NCI-H1417 treated with DMSO at 0.1 percent for 48 hours (cell line): ENCODE data around the gene SLC6A18.

Experiments used
- DNase-seq: peaks from one replicate; lab custom pipeline; 2025; lab: John Stamatoyannopoulos, UW

The SLC6A18 gene

GRCh38 chr5:1186351-1187233 lies 38.6 kb upstream of the SLC6A18 start:
- DNase-seq = no peak

GRCh38 chr5:1187234-1187949 lies 37.8 kb upstream of the SLC6A18 start:
- no peak for DNase-seq

- DNase-seq = no peak
These were observed 37.2 kb upstream of the SLC6A18 start for GRCh38 chr5:1187950-1188334.

- no peak for DNase-seq
These were observed 36.7 kb upstream of the SLC6A18 start for GRCh38 chr5:1188464-1188863.

GRCh38 chr5:1189269-1189668 lies 35.9 kb upstream of the SLC6A18 start:
- DNase-seq = no peak

GRCh38 chr5:1190278-1190677 lies 34.9 kb upstream of the SLC6A18 start:
- no peak for DNase-seq

DNA sequence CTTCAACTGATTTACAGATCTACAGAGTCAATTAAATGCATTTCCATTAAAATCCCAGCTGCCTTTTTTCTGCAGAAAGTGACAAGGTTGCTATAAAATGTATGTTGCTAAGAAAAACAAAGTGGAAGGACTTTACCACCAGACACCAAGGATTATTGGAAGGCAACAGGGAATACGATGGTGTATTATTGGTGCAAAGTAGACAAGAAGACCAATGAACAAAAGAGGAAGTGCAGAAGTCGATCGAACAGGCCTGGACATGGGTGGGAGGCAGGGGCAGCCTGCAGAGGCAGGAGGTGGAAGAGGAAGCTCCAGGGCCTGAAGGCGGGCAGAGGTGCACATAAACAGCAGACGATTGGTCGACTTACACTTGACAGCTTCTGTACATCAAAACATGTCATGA lies 34.3 kb upstream of the SLC6A18 start:
- DNase-seq = no peak

DNA sequence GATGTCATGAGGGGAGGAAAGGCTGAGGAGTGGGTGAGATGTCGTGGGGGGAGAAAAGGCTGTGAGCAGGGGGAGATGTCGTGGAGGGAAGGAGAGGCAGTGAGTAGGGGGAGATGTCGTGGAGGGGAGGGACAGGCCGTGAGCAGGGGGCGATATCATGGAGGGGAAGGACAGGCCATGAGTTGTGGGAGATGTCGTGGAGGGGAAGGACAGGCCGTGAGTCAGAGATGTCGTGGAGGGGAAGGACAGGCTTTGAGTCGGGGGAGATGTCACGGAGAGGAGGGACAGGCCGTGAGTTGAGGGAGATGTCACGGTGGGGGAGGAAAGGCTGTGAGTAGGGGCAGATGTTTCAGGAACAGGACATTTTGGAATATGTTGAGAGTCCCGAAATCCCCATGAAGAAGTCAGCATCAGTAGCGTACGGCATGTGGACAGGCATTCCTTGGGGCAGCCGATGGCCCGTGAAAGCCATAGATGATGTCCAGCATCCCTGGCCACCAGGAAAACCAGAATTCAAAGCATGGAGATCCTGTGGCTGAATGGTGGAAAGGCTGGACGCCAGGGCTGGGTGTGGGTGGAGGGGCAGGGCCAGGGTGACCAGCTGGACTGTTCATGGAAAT lies 32.1 kb upstream of the SLC6A18 start:
- DNase-seq = no peak

GRCh38 chr5:1193591-1193985 lies 31.6 kb upstream of the SLC6A18 start:
- no peak for DNase-seq

GRCh38 chr5:1194378-1194777 lies 30.8 kb upstream of the SLC6A18 start:
- DNase-seq = no peak

DNA sequence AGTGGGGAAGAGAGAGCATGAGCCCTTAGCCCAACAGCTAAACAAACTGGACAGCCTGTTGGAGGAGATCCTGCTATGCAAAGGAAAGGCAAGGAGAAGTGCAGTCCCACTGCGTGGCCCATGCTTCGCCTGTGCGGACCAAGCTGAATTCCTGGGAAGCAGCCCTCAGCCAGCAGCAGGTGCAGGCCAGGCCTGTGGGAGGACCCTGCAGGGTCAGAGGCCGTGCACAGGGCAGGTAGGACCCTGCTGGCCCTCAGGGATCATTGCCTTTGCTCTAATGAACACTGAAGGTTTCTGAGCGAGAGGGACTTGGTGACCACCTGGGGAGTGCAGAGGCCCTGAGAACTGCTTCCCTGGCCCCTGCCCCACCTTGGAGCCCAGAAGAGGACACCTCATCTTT lies 29.7 kb upstream of the SLC6A18 start:
- no peak for DNase-seq

DNA sequence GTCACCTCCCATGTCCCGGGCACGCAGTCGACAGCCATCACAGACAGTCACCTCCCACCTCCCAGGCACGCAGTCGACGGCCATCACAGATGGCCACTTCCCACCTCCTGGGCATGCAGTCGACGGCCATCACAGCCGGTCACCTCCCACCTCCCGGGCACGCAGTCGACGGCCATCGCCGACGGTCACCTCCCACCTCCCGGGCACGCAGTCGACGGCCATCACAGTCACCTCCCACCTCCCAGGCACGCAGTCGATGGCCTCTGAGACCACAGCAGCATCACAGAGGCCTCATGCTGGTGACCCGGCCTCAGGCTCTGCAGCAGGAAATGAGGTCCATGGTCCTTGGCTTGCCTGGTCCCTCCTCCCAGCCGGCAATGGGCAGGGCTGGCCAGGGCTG lies 29.3 kb upstream of the SLC6A18 start:
- DNase-seq = no peak

- no peak for DNase-seq
These were observed 28.6 kb upstream of the SLC6A18 start for GRCh38 chr5:1196562-1196961.

DNA sequence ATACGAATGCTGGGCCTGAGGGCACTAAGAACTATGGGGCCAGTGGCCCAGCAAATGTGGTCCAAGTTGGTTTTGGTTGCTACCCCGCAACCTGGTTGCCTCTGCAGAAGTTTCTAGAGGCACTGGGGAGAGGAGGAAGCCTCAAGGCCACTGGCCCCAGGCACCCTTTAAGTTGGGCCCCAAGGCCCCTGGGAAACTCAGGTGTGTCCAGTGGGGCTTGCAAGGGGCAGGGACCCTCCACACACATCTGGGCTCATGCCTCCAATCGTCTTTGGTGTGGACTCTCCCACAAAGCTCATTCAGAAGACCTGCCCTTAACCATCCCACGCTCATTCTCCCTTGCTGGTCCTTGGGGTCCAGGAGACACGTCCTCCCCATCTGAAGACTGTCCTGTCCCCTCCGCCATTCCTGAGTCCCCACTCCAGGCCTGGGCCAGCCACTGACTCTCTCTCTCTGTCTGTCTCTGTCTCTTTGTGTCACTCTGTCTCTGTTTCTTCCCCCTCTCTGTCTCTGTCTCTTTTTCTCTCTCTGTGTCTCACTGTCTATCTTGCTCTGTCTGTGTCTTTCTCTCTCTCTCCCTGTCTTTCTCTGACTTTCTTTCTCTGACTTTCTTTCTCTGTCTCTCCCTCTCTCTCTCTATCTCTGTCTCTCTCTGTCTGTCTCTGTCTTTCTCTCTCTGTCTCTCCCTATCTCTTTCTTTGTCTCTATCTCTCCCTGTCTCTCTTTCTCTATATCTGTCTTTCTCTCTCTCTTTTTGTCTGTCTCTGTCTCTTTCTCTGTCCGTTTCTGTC lies 27.1 kb upstream of the SLC6A18 start:
- DNase-seq = no peak

DNA sequence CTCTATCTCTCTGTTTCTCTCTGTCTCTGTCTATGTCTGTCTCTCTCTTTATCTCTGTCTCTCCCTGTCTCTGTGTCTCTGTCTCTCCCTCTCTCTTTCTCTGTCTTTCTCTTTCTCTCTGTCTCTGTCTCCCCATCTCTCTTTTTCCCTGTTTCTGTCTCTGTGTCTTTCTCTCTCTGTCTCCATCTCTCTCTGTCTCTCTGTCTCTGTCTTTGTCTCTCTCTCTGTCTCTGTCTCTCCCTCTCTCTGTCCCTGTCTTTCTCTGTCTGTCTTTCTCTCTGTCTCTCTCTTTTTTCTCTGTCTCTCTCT lies 25.9 kb upstream of the SLC6A18 start:
- DNase-seq = no peak

- no peak for DNase-seq
These were observed 25.3 kb upstream of the SLC6A18 start for GRCh38 chr5:1199649-1200494.

DNA sequence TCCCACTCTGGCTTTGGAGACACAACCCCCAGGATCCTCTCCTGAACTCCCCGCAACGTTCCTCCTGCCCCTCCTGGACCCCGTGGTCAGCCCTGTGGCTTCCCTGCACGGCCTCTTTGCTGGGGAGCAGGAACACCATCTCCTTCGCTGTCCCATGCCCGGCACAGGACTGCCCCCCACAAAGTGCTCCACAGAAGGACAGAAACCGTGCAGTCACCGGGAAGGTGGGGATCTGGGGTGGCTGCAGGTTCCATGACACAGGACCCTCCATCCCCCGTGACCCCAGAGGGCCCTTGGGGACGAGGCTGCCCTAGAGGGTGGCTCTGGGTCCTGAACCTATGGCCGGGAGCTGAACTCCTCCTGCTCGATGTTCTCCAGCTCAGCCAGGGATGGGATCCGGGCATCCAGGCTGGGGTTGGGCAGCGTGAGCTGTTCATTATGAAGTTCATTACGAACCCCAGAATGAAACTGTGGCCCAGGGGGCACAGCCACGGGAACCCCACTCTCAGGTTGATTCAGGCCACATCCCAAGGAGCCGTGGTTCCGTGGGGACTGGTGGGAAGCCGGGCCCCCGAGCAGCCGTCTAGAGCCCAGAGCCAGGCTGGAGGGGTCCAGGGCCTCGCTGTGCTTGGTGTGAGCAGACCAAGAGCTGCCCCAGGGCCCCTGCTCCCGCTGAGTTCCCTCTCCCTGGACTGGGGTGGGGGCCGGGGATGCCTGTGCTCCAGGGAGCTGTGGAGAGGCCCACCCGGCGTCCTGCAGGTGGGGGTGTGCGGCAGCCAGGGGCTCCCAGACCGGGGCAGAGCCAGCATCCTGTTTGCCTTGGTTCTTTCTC lies 24.5 kb upstream of the SLC6A18 start:
- no peak for DNase-seq

- no peak for DNase-seq
These were observed 23.7 kb upstream of the SLC6A18 start, which contains the start of gene SLC6A19 for GRCh38 chr5:1201327-1202025. Gene SLC6A19 (plus strand): TSS chr5:1201595. CDS start chr5:1201651, 56 bp downstream.

DNA sequence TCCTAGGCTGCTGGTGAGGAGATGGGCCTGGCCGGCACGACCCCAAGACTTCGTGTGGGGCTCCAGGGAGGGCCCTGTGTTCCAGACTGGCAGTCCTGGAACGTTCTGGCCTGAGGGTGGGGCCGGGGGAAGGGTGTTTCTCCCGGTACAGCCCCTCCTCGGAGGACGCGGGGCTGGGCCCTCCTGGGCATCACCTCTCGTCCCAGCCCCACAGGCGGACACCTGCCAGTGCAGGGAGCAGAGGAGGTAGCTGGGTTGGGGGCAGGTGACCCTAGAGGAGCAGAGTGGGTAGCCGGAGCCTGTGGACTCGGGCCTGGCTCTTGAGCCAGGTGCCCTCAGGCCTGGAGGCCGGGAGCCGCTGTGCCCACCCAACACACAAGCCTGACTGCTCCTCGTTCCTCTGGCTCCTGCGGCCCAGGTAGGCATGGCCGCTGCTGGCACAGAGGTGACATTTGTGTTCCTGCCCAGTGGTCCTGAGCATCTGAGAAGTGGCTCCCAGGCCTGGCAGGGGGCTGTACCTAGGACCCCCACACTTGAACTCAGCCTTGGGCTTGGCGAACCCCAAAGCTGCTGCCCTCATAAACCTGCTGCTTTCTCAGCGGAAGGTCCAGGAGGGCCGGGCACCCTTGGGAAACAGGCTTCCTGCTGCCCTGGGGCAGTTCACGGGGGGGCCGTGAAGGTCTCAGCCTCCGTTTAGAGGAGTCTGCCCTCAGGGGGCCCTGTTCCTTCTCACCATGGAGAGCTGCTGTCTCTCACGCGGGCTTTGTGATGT lies 23.0 kb upstream of the SLC6A18 start:
- no peak for DNase-seq
